ENCODE results near the gene USP16.
A peak's percentile ranks its signal among the peaks of the same experiment; 100 is the strongest.

USP16 gene

DNA sequence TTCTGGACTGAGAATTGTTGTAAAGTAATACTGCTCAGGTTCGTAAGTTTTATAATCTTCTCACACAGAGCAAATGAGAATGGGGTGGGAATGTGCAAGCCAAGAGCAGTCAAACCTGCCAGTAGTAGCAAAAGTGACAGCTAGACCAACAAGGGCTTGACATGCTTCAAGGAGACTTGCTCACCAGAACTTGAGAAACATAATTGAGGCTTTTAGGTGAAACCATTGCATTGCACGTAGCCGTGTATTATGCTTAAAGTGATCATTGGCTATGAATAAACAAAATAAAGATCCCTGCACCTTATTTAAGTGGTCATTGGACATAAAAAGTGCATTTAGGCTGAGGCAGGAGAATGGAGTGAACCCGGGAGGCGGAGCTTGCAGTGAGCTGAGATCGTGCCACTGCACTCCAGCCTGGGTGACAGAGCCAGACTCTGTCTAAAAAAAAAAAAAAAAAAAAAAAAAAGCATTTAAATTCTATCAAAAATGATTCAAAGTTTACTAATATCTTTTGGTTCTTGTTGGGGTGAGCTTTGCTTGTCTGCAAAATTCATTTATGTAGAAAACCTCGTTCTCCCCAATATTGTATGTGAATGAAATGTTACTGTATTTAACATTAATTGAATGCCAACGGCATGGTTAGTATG, 60.8 kb downstream of the USP16 start:
- DNase-seq = no peak

DNA sequence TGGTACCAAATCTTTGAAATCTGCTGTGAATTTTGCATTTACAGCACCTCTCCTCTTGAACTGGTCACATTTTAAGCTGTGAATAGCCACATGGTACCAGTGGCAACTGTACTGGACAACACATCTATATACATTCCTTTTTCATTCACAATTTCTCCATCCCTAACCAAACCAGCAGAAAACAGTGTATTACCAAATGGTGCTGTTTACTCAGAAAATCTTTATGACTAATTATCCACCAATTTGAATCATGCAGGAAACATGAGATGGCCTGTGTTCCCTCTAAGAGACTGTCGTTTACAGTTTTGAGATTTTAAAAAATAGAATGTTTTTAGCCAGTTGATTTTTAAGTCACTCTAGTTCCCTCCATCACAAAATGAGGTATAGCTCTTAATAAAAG, 66.6 kb downstream of the USP16 start:
- DNase-seq = peak; percentile 80

DNA sequence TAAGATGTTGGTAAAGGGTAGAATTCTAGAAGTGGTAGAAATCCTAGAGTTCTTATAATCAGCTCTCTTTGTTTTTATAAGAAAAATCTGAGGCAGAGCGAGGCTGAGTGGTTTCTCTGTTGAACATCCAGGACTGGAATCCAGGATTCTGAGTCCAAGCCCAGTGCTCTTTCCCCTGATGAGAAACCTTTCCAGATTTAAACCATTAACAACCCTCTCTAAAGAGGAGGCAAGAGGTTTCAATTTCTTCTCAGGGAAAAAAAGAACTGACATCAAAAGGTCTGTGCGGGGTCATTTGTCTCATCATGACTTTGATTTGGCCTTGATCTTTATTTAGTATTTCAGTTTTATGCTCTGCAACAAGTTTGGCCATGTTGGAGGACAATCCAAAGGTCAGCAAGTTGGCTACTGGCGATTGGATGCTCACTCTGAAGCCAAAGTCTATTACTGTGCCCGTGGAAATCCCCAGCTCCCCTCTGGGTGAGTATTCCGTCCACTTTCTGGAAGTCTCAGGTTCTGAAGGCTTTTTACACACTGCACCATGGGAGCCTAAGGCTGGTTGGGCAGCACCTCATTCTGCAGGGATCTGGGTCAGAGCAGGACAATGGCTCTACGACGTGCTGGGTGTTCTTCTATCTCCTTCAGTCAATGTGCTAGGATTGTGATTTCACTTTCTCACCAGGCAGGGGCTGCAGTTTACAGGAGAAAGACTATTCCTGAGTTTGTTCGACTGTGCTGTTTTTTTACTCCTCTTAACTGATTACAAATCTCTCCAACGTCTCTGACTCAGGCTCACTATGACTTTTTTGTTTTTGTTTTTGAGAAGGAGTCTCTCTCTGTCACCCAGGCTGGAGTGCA, 67.9 kb downstream of the USP16 start:
- no peak for DNase-seq

DNA sequence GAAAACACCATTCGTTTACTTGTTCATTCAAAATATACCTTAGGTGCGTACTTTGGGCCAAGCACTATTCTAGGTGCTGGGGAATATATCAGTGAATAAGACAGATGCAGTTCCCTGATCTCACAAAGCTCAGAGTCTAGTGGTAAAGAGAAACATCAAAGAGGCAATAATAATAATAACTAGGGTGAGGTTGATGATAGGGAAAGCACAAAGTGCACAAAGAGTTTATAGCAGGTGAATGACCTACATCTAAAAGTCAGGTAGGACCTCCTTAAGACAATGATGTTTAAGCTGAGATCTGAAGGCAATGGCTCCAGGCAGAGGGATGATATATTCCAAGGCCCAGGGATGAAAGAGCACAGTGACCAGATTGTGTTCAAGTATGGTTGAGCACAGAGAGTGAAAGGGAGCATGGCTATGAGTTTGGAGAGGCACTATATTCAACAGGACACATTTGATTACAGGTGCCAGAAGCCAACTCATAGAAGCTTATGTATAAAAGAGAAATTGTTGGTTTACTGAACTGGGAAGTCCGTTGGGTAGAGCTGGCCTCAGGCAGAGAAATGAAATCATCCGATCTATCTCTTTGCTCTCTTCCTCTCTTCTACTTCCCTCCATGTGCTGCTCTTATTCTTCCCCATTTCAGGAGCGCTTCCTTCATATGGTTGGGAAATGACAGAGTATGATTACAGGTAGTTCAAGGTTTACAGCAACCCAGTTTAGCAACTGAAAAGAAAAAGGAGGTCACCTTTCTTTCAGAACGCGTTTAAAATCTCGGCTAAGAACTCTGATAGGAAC, 71.9 kb downstream of the USP16 start:
- DNase-seq = peak; percentile 57

DNA sequence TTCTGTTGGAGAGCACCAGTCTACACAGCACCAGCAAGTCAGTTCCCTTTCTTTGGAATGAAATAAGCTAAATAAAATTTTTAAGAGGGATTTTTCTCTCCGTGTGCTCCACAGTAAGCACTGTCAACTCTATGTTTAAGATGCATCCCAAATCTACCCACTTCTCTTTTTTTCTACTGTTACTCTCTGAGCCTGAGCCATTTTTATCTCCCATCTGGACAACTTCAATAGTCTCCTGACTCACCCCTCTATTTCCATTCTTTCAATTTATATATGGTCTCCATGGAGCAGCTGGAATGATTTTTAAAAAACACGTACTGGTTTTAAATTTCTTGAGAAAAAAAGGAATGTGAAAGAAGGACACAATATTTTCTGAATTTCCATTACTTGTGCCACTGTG, 73.7 kb downstream of the USP16 start:
- no peak for DNase-seq

DNA sequence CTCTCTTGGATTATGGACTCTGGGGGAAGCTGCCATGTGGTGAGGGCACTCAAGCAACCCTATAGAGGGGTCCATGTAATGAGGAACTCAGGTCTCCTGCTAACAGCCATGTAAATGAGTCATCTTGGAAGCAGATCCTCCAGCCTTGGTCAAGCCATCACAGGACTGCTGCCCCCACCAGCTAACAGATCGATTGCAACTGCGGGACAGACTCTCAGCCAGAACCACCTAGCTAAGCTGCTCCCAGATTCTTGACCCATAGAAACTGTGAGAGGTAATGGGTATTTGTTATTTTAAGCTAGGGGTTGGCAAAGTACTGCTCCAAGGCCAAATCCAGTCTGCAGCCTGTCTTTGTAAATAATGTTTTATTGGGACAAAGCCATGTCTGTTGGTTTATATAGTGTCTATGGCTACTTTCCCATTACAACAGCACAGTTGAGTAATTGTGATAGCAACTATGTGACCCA, 78.4 kb downstream of the USP16 start:
- no peak for DNase-seq
